ENCODE data around the gene RSAD1.

RSAD1 gene

GRCh38 chr17:50535407-50535806, 56.7 kb downstream of the RSAD1 start:
- TF ChIP-seq EZH2phosphoT487 (IDR thresholded peaks at IDR 0.05; ENCODE audit: borderline replicate concordance, low read length), result no peak
- Histone ChIP-seq H3K9me3 (ENCODE audit: control insufficient read depth, insufficient read depth, low read length) (no peaks in the 10 kb centered on the region), H3K36me3 (ENCODE audit: control insufficient read depth, low read length) (no peaks in the 10 kb centered on the region), H3K79me2 (ENCODE audit: control insufficient read depth, low read length) (no peaks in the 10 kb centered on the region), H3F3A (ENCODE audit: control insufficient read depth, insufficient read depth) (no peaks in the 10 kb centered on the region), H3K27me3 (ENCODE audit: control insufficient read depth, low read length) (peaks cover 40% of the 10 kb centered on the region), H3K4me3 (ENCODE audit: low read length) (no peak overlapping the region), H3K4me2 (ENCODE audit: low read length) (no peak overlapping the region), H3K27ac (ENCODE audit: low read depth, low read length) (no peak overlapping the region), H3K4me1 (ENCODE audit: control insufficient read depth, low read length) (no peaks in the 10 kb centered on the region), H4K20me1 (ENCODE audit: control insufficient read depth, insufficient read depth, low read depth, low read length) (no peaks in the 10 kb centered on the region), H3K9me2 (replicated peaks; ENCODE audit: control insufficient read depth, low read length) (no peaks in the 10 kb centered on the region)
